HG03139 (cell line): ENCODE measurements around the gene ART1.

Source experiments
- ATAC-seq: cut with Tn5 transposase; IDR thresholded peaks from one replicate; pipeline ENCODE4 v1.9.1; 2021; ENCODE audit not compliant: unreplicated experiment

ART1 gene

GRCh38 chr11:3710485-3711259 lies 65.7 kb downstream of the ART1 start:
- no peak for ATAC-seq

DNA sequence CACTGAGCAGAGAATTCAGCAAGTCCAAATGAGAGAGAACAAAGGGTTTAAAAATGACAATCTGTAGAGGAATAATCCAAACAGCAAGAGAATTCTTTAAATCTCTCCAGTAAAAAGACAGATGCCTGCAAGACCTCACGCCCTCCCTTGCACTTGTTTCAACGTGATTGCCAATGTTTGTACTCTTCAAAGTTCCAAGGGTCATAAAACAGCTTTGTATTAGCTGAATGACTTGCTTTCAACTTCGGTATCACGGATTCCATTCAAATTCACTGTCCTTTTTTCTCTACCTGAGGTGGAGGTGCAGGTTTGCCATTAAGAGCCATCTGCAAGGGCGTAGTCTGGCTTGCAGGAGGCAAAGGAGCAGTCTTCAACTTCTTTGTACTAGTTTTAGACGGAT lies 67.3 kb downstream of the ART1 start:
- no peak for ATAC-seq
